MM.1S (cell line): ENCODE measurements around the gene SLC25A11.
"Not testable (repeated sequence)": the region's sequence is repeated elsewhere in the genome, so short reads cannot be mapped to it uniquely, and the experiment has no call there.

ENCODE experiments used
- DNase-seq: peaks from one replicate; pipeline ENCODE4 v3.0.0-alpha.2; 2015
- H2AFZ ChIP-seq: fragments of 300-600 bp; sonication (generic); 2 replicates; pipeline ENCODE4 v1.6.0; 2016; ENCODE audit warnings: antibody characterized with exemption, low read length
- H3F3A ChIP-seq: fragments of 300-600 bp; sonication (generic); 2 replicates; pipeline ENCODE4 v1.6.1; 2016; ENCODE audit warnings: mild to moderate bottlenecking, antibody characterized with exemption, low read length, moderate library complexity, mixed read lengths; ENCODE audit not compliant: insufficient read depth
- H3K27ac ChIP-seq: fragments of 300-600 bp; sonication (generic); 2 replicates; pipeline ENCODE4 v1.5.1; 2016; ENCODE audit warnings: mild to moderate bottlenecking, low read length
- H3K27me3 ChIP-seq: fragments of 300-600 bp; sonication (generic); replicated peaks from 2 replicates; pipeline ENCODE4 v1.6.0; 2016; ENCODE audit warnings: low read length; ENCODE audit not compliant: insufficient read depth
- H3K36me3 ChIP-seq: fragments of 300-600 bp; sonication (generic); replicated peaks from 2 replicates; pipeline ENCODE4 v1.6.1; 2016; ENCODE audit warnings: mild to moderate bottlenecking, low read length, mixed read lengths; ENCODE audit not compliant: insufficient read depth
- H3K4me1 ChIP-seq: fragments of 300-600 bp; sonication (generic); 2 replicates; pipeline ENCODE4 v1.6.1; 2016; ENCODE audit warnings: low read length, mixed read lengths
- H3K4me2 ChIP-seq: fragments of 300-600 bp; sonication (generic); 2 replicates; pipeline ENCODE4 v1.6.0; 2016; ENCODE audit warnings: low read depth, low read length
- H3K4me3 ChIP-seq: fragments of 300-600 bp; sonication (generic); 2 replicates; pipeline ENCODE4 v1.5.1; 2016; ENCODE audit warnings: low read length, mixed read lengths
- H3K79me2 ChIP-seq: fragments of 300-600 bp; sonication (generic); 2 replicates; pipeline ENCODE4 v1.6.1; 2016; ENCODE audit warnings: mixed run types, low read length, mixed read lengths
- H3K9ac ChIP-seq: fragments of 300-600 bp; sonication (generic); 2 replicates; pipeline ENCODE4 v1.6.1; 2016; ENCODE audit warnings: low read length, mixed read lengths
- H3K9me2 ChIP-seq: fragments of 300-600 bp; sonication (generic); replicated peaks from 2 replicates; pipeline ENCODE4 v1.6.1; 2016; ENCODE audit warnings: mild to moderate bottlenecking, low read length, mixed read lengths; ENCODE audit not compliant: insufficient read depth
- H3K9me3 ChIP-seq: fragments of 300-600 bp; sonication (generic); replicated peaks from 2 replicates; pipeline ENCODE4 v1.6.1; 2016; ENCODE audit warnings: mild to moderate bottlenecking, low read length, mixed read lengths; ENCODE audit not compliant: insufficient read depth
- H4K20me1 ChIP-seq: fragments of 300-600 bp; sonication (generic); 2 replicates; pipeline ENCODE4 v1.6.1; 2016; ENCODE audit warnings: mild to moderate bottlenecking, low read length, moderate library complexity, mixed read lengths; ENCODE audit not compliant: insufficient read depth
- EZH2 ChIP-seq: fragments of 300-600 bp; sonication (generic); optimal IDR thresholded peaks from 2 replicates; pipeline ENCODE3; 2017; ENCODE audit warnings: low read depth, mild to moderate bottlenecking, antibody characterized with exemption, low read length, mixed read lengths
- EZH2phosphoT487 ChIP-seq: fragments of 300-600 bp; sonication (generic); IDR thresholded peaks from 2 replicates; pipeline ENCODE4 v1.6.1; 2018; ENCODE audit warnings: antibody characterized with exemption, low read length
- TF ChIP-seq, protein P1 (sequence below): fragments of 300-600 bp; sonication (generic); IDR thresholded peaks from 2 replicates; pipeline ENCODE4 v1.5.1; 2016; ENCODE audit warnings: antibody characterized with exemption, low read length, mixed read lengths

The SLC25A11 gene

DNA sequence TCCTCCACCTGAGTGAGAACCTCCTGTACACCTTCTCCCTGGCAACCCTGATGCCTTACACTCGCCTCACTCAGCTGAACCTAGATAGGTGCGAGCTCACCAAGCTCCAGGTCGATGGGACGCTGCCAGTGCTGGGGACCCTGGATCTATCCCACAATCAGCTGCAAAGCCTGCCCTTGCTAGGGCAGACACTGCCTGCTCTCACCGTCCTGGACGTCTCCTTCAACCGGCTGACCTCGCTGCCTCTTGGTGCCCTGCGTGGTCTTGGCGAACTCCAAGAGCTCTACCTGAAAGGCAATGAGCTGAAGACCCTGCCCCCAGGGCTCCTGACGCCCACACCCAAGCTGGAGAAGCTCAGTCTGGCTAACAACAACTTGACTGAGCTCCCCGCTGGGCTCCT, 7.1 kb downstream of the SLC25A11 start:
- no peaks in the 10 kb centered on the region for H4K20me1 ChIP-seq
- TF ChIP-seq, protein P1, sequence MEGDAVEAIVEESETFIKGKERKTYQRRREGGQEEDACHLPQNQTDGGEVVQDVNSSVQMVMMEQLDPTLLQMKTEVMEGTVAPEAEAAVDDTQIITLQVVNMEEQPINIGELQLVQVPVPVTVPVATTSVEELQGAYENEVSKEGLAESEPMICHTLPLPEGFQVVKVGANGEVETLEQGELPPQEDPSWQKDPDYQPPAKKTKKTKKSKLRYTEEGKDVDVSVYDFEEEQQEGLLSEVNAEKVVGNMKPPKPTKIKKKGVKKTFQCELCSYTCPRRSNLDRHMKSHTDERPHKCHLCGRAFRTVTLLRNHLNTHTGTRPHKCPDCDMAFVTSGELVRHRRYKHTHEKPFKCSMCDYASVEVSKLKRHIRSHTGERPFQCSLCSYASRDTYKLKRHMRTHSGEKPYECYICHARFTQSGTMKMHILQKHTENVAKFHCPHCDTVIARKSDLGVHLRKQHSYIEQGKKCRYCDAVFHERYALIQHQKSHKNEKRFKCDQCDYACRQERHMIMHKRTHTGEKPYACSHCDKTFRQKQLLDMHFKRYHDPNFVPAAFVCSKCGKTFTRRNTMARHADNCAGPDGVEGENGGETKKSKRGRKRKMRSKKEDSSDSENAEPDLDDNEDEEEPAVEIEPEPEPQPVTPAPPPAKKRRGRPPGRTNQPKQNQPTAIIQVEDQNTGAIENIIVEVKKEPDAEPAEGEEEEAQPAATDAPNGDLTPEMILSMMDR = no peak
- no peak for TF ChIP-seq EZH2phosphoT487
- TF ChIP-seq EZH2 = no peak
- H2AFZ ChIP-seq = no peak overlapping the region
- H3K79me2 ChIP-seq = peaks cover 6% of the 10 kb centered on the region; the same call in 1 of the 2 replicates
- H3K9me2 ChIP-seq = no peaks in the 10 kb centered on the region
- H3K9ac ChIP-seq = no peak overlapping the region
- no peaks in the 10 kb centered on the region for H3K27me3 ChIP-seq
- no peaks in the 10 kb centered on the region for H3K9me3 ChIP-seq
- H3F3A ChIP-seq = peaks cover 9% of the 10 kb centered on the region
- H3K4me3 ChIP-seq = no peak overlapping the region
- H3K27ac ChIP-seq = no peak overlapping the region
- peaks cover 9% of the 10 kb centered on the region for H3K4me1 ChIP-seq
- H3K4me2 ChIP-seq = no peak overlapping the region
- DNase-seq = no peak
- no peaks in the 10 kb centered on the region for H3K36me3 ChIP-seq

DNA sequence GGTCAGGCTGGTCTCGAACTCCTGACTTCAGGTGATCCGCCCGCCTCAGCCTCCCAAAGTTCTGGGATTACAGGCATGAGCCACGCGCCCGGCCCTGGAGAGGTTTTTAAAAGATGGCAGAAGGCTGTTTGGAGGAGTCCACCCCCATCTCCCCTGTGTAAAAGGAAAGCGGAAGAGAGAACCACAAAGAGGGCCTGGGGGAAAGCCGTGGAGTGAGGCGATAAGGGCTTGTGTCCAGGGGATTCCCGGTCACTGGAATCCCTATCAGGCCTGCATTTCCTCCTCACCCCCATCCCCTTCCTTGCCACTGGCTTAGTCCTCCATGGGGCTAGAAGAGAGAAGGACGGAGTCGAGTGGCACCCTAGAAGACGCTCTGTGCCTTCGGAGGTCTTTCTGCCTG, 7.9 kb downstream of the SLC25A11 start, which contains the start of gene GP1BA:
Gene GP1BA (plus strand): TSS at position 315 of the 400 bp plus-strand sequence. CDS start 328 bp downstream, outside the sequence.
- Histone ChIP-seq H3K9me2 (no peaks in the 10 kb centered on the region), H3K27ac (no peak within 1 kb of the TSS), H3K27me3 (no peaks in the 10 kb centered on the region), H3F3A (peaks cover 9% of the 10 kb centered on the region), H3K79me2 (no peaks in the 10 kb centered on the region), H3K36me3 (no peaks in the 10 kb centered on the region), H2AFZ (no peak within 1 kb of the TSS), H4K20me1 (no peaks in the 10 kb centered on the region), H3K9me3 (no peaks in the 10 kb centered on the region), H3K9ac (no peak within 1 kb of the TSS), H3K4me1 (peaks cover 9% of the 10 kb centered on the region), H3K4me2 (no peak within 1 kb of the TSS), H3K4me3 (no peak within 1 kb of the TSS)
- no peak for DNase-seq
- TF ChIP-seq, protein P1 = no peak
- TF ChIP-seq EZH2phosphoT487 (no peak), EZH2 (no peak)

DNA sequence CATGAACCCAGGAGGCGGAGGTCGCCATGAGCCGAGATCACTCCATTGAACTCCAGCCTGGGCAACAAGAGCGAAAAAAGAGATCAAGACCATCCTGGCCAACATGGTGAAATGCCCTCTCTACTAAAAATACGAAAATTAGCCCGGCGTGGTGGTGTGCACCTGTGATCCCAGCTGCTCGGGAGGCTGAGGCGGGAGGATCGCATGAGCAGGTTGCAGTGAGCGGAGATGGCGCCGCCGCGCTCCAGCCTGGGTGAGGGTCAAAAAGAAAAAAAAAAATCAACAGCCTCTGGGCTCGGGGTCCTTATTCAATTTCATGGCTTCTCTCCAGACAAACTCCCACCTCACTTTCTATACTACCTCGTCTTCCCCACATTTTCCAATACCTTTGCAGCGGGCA, 11.0 kb downstream of the SLC25A11 start:
- no peaks in the 10 kb centered on the region for H3K9me3 ChIP-seq
- H3K4me1 ChIP-seq = peaks cover under 1% of the 10 kb centered on the region
- no peaks in the 10 kb centered on the region for H3F3A ChIP-seq
- H3K4me2 ChIP-seq = no peak overlapping the region
- H3K4me3 ChIP-seq = no peak overlapping the region
- H3K9me2 ChIP-seq = no peaks in the 10 kb centered on the region
- TF ChIP-seq EZH2phosphoT487 (no peak), EZH2 (no peak)
- TF ChIP-seq, protein P1 = no peak
- H3K27me3 ChIP-seq = no peaks in the 10 kb centered on the region
- H4K20me1 ChIP-seq = 0 out of 2 replicates have a peak, but pooled peaks cover 3% of the 10 kb centered on the region
- no peak for DNase-seq
- H3K27ac ChIP-seq = no peak overlapping the region
- no peaks in the 10 kb centered on the region for H3K36me3 ChIP-seq
- no peaks in the 10 kb centered on the region for H3K79me2 ChIP-seq
- no peak overlapping the region for H2AFZ ChIP-seq
- H3K9ac ChIP-seq = no peak overlapping the region

DNA sequence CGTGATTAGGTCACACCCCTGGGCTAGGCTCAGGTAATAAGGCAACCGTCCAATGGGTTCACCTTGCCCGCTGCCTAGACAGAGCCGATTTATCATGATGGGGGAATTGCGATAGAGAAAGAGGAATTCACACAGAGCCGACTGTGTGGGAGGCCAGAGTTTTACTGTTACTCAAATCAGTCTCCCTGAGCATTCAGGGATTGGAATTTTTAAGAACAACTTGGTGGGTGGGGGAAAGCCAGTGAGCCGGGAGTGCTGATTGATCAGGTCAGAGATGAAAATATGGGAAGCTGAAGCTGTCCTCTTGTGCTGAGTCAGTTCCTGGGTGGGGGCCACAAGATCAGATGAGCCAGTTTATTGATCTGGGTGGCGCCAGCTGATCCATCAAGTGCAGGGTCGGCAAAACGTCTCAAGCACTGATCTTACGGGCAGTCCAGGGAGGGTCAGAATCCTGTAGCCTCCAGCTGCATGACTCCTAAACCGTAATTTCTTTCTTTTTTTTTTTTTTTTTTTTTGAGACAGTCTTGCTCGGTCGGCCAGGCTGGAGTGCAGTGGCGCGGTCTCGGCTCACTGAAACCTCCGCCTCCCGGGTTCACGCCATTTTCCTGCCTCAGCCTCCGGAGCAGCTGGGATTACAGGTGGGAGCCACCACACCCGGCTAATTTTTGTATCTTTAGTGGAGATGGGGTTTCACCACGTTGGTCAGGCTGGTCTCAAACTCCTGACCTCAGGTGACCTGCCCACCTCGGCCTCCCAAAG, 13.1 kb downstream of the SLC25A11 start:
- not testable (repeated sequence) for H3K4me1 ChIP-seq, H4K20me1 ChIP-seq, H3K27ac ChIP-seq, H3K9me3 ChIP-seq, H3K9ac ChIP-seq, DNase-seq, H3F3A ChIP-seq, H3K27me3 ChIP-seq, H3K79me2 ChIP-seq, H3K4me2 ChIP-seq, H3K4me3 ChIP-seq, H2AFZ ChIP-seq, H3K9me2 ChIP-seq, H3K36me3 ChIP-seq
